ENCODE results near the gene LAMC3.

Gene LAMC3

GRCh38 chr9:131046093-131046380 is 37.1 kb downstream of the LAMC3 start:
- TF ChIP-seq CTCF (IDR thresholded peaks at IDR 0.05; ENCODE audit: extremely low read depth, missing control alignments), result no peak
- no peak for DNase-seq (ENCODE audit: low spot score)

DNA sequence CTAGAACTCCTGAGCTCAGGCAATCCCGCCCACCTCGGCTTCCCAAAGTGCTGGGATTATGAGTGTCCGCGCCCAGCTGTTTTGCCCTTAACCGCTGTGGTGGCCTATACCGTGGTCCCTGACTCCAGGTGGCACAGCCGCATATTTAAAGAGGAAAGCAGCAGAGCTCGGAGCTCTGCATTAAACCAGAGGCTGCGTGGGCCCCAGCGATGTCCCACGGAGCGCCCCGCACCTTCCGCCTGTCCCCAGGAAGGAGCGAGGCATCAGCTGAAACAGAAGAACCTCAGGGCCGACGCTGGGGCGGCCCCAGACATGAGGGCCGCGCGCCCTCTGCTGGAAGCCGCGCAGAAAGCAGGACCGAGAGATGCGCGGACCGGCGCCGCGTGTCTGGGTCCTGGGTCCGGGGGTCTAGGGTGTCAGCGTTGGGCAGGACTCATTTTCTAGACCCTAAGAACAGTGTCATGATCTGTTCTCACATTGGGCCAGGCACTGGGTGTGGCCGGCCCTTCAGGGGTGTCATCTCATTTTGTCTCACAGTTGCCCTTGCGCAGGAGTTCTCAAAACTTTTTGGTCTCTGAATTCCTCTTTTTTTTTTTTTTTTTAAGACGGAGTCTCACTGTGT is 37.7 kb downstream of the LAMC3 start:
- peak; percentile 89 for TF ChIP-seq CTCF (IDR thresholded peaks at IDR 0.05; ENCODE audit: extremely low read depth, missing control alignments)
- DNase-seq (ENCODE audit: low spot score), result peak; percentile 85

DNA sequence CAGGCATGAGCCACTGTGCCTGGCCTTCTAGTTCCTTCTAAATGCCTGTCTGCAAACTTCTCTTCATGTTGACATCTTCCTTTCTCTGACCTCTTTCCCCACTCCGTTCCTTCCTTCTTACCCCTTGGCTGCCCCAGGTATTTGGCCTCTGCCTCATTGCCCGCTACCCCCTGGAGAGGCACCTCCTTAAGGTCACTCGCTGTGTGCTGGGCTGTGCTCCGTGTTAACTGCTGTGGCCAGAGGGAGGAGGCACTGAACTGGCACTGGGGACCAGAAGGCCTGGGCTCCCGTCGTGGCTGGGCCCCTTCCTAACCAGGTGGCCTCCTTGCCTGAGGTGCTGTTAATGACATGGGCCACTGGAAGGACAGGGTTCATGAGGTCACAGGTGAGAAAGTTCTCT is 39.4 kb downstream of the LAMC3 start:
- no peak for TF ChIP-seq CTCF (IDR thresholded peaks at IDR 0.05; ENCODE audit: extremely low read depth, missing control alignments)

DNA sequence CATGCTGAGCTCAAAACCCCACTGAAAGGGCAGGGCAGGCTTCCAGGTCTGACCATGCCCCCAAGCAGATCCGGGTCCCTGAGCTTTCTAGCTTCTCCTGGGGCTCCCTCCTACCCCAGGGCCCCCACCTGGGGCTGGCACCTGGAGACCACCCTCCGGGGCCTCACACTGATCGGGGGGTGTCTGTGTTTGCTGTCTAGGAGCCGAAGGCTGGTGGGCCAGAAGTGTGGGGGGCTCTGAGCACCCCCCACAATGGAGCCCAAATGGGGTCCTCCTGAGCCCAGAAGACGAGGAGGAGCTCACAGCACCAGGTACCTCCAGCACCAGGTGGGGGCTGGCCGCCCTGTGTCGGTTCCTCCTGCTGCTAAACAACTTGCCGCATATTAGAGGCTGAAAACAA is 39.8 kb downstream of the LAMC3 start:
- no peak for TF ChIP-seq CTCF (IDR thresholded peaks at IDR 0.05; ENCODE audit: extremely low read depth, missing control alignments)
- no peak for DNase-seq (ENCODE audit: low spot score)

More for the DNA sequence above, 39.4 kb downstream of the LAMC3 start:
- no peak for DNase-seq (ENCODE audit: low spot score)

DNA sequence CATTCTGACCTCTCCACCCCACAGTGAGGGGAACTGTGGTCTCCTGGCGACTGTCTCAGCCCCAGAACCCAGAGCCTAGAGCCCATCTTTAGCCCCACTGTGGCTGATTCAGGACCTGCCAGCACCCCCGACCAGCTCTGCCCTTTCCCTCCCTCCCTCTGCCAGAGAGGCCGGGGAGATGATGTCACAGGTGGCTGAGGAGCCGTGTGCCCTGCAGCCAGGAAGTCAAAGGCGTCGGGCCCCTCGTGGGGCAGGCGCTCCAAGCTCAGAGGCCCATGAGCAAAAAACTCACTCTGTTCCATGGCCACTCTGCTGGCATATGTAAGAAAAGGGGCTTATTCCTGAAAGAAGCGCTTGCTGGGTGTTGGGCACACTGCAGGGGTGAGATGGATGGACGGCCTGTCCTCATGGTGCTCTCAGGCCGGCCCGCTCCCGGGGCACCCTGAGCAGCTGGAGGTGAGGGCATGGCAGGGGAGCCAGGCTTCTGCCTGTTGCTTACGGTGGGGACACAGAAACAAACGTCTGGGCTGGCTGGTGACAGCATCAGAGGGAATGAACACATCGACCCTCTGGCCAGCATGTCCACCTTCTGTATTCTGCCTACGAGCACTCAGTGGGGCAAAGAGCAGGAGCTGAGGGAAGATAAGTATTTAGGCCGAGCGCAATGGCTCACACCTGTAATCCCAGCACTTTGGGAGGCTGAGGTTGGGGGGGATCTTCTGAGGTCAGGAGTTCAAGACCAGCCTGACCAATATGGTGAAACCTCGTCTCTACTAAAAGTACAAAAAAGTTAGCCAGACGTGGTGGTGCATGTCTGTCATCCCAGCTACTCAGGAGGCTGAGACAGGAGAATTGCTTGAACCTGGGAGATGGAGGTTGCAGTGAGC is 41.1 kb downstream of the LAMC3 start:
- no peak for DNase-seq (ENCODE audit: low spot score)
- no peak for TF ChIP-seq CTCF (IDR thresholded peaks at IDR 0.05; ENCODE audit: extremely low read depth, missing control alignments)

- TF ChIP-seq CTCF (IDR thresholded peaks at IDR 0.05; ENCODE audit: extremely low read depth, missing control alignments), result no peak
- no peak for DNase-seq (ENCODE audit: low spot score)
These were observed 41.9 kb downstream of the LAMC3 start for GRCh38 chr9:131050831-131051230.
